H1 (cell line): ENCODE results near the gene RORB. TPM values are rescaled to one million over a fixed set of nuclear protein-coding genes. Genes with fewer than 3 reads are reported as not detected.

Experiments
- CTCF ChIA-PET: fragments of 300-600 bp; sonication (Branson Sonifier 250); formaldehyde crosslinking; loops from one replicate; lab custom pipeline; 2021; ENCODE audit not compliant: partially characterized antibody; lab: Charles Lee
- POLR2A ChIA-PET: fragments of 300-600 bp; sonication (Branson Sonifier 250); formaldehyde crosslinking; loops from one replicate; lab custom pipeline; 2021; ENCODE audit warnings: inconsistent platforms; ENCODE audit not compliant: partially characterized antibody; lab: Charles Lee
- DNase-seq, 2 experiments: peaks; one replicate each; pipeline versions ENCODE4 v3.0.0 to v3.0.0-alpha.2; 2010 to 2022; ENCODE audit warnings: low spot score in 2 of 2, low read depth in 1 of 2, mixed read lengths in 1 of 2
- FAIRE-seq: peaks from 2 replicates; lab custom pipeline; 2011; peaks lifted over from hg19 to GRCh38; lab: Jason Lieb, UNC
- H2AFZ ChIP-seq: 2 replicates; pipeline ENCODE4 v1.8.1; 2012; ENCODE audit warnings: low read length, inconsistent platforms
- H2AK5ac ChIP-seq: 2 replicates; pipeline ENCODE4 v1.6.1; 2013; ENCODE audit warnings: low read depth, low read length
- H2BK120ac ChIP-seq: replicated peaks from 2 replicates; pipeline ENCODE3; 2013; ENCODE audit warnings: low read depth, low read length, inconsistent platforms
- H2BK12ac ChIP-seq: 2 replicates; pipeline ENCODE4 v1.6.1; 2013; ENCODE audit warnings: low read depth, low read length
- H2BK15ac ChIP-seq: 2 replicates; pipeline ENCODE4 v1.6.1; 2013; ENCODE audit warnings: low read length
- H2BK20ac ChIP-seq: 2 replicates; pipeline ENCODE4 v1.6.1; 2013; ENCODE audit warnings: low read length
- H2BK5ac ChIP-seq: 2 replicates; pipeline ENCODE4 v1.6.1; 2013; ENCODE audit warnings: low read depth, low read length
- H3K14ac ChIP-seq: 2 replicates; pipeline ENCODE4 v1.6.1; 2013; ENCODE audit warnings: inconsistent platforms; ENCODE audit not compliant: insufficient read length
- H3K18ac ChIP-seq: 2 replicates; pipeline ENCODE4 v1.6.1; 2013; ENCODE audit warnings: low read length; ENCODE audit errors: extremely low read depth
- H3K23ac ChIP-seq: 2 replicates; pipeline ENCODE4 v1.6.1; 2013; ENCODE audit warnings: inconsistent platforms; ENCODE audit not compliant: insufficient read length
- H3K23me2 ChIP-seq: 2 replicates; pipeline ENCODE4 v1.6.1; 2013; ENCODE audit warnings: low read depth, low read length
- H3K27ac ChIP-seq: 2 replicates; pipeline ENCODE4 v1.6.1; 2011; ENCODE audit warnings: low read depth, low read length, inconsistent platforms
- H3K27me3 ChIP-seq, 4 experiments: replicated peaks in 1 of 4; 1 replicate in 1 of 4; 2 replicates in 3 of 4; pipeline versions ENCODE4 v1.6.1 to v1.8.1; 2011 to 2013; ENCODE audit warnings: low read length in 3 of 4, mild to moderate bottlenecking in 3 of 4, inconsistent platforms in 2 of 4, mixed read lengths in 2 of 4, moderate library complexity in 1 of 4; ENCODE audit not compliant: control insufficient read depth in 3 of 4, insufficient read depth in 3 of 4; ENCODE audit errors: extremely low read depth in 1 of 4
- H3K36me3 ChIP-seq, 4 experiments: 2 replicates each; pipeline versions ENCODE4 v1.6.1 to v1.8.1; 2011 to 2013; ENCODE audit warnings: mild to moderate bottlenecking in 4 of 4, low read length in 3 of 4, moderate library complexity in 2 of 4, control low read depth in 1 of 4, inconsistent platforms in 1 of 4; ENCODE audit not compliant: insufficient read depth in 4 of 4, control insufficient read depth in 2 of 4
- H3K4ac ChIP-seq: replicated peaks from 2 replicates; pipeline ENCODE3; 2013; ENCODE audit warnings: low read length, low read depth, mixed read lengths, inconsistent platforms; ENCODE audit not compliant: insufficient read length
- H3K4me1 ChIP-seq, 4 experiments: replicated peaks in 1 of 4; 1 replicate in 1 of 4; 2 replicates in 3 of 4; pipeline versions ENCODE4 v1.6.1 to v1.8.1; 2011 to 2013; ENCODE audit warnings: low read length in 3 of 4, inconsistent platforms in 2 of 4, mixed read lengths in 1 of 4; ENCODE audit not compliant: insufficient read depth in 4 of 4, control insufficient read depth in 3 of 4
- H3K4me2 ChIP-seq, 2 experiments: 2 replicates each; pipeline versions ENCODE4 v1.6.1 to v1.8.1; 2011 to 2013; ENCODE audit warnings: low read depth in 2 of 2, low read length in 2 of 2, control low read depth in 1 of 2, inconsistent platforms in 1 of 2, mild to moderate bottlenecking in 1 of 2; ENCODE audit not compliant: insufficient read depth in 1 of 2
- H3K4me3 ChIP-seq, 4 experiments: fragments of 200-600, 300-600 bp in 1 of 4; sonication (generic), shearing (Covaris generic), sonication (Bioruptor Twin) in 1 of 4; 2 replicates each; pipeline versions ENCODE4 v1.5.1 to v1.8.1; 2011 to 2016; ENCODE audit warnings: low read length in 4 of 4, low read depth in 3 of 4, control low read depth in 2 of 4, inconsistent platforms in 2 of 4, mild to moderate bottlenecking in 2 of 4, mixed read lengths in 1 of 4, moderate library complexity in 1 of 4; ENCODE audit not compliant: insufficient read depth in 2 of 4; ENCODE audit errors: extremely low read depth in 1 of 4
- H3K56ac ChIP-seq: replicated peaks from 2 replicates; pipeline ENCODE3; 2013; ENCODE audit warnings: low read depth, mild to moderate bottlenecking, mixed read lengths, low read length, inconsistent platforms; ENCODE audit not compliant: insufficient read length
- H3K79me1 ChIP-seq: 2 replicates; pipeline ENCODE4 v1.6.1; 2013; ENCODE audit warnings: low read depth, low read length, control low read depth
- H3K79me2 ChIP-seq, 2 experiments: 2 replicates each; pipeline versions ENCODE4 v1.6.1 to v1.8.1; 2012 to 2013; ENCODE audit warnings: low read length in 2 of 2, mild to moderate bottlenecking in 2 of 2, inconsistent platforms in 1 of 2; ENCODE audit not compliant: insufficient read depth in 2 of 2, control insufficient read depth in 1 of 2
- H3K9ac ChIP-seq, 4 experiments: replicated peaks in 1 of 4; 1 replicate in 1 of 4; 2 replicates in 3 of 4; pipeline versions ENCODE4 v1.6.1 to v1.8.1; 2011 to 2013; ENCODE audit warnings: low read depth in 3 of 4, low read length in 3 of 4, control low read depth in 2 of 4, mild to moderate bottlenecking in 2 of 4, moderate library complexity in 2 of 4, inconsistent platforms in 1 of 4; ENCODE audit errors: extremely low read depth in 1 of 4
- H3K9me3 ChIP-seq, 2 experiments: 2 replicates each; pipeline versions ENCODE4 v1.6.1 to v1.8.1; 2012 to 2013; ENCODE audit warnings: mild to moderate bottlenecking in 2 of 2, moderate library complexity in 2 of 2, control low read depth in 1 of 2, inconsistent platforms in 1 of 2, low read depth in 1 of 2, low read length in 1 of 2, mixed read lengths in 1 of 2; ENCODE audit not compliant: insufficient read depth in 2 of 2
- H4K20me1 ChIP-seq, 2 experiments: replicated peaks in 1 of 2; 2 replicates each; pipeline versions ENCODE3 to v1.8.1; 2011 to 2013; ENCODE audit warnings: inconsistent platforms in 2 of 2, low read length in 2 of 2, mild to moderate bottlenecking in 1 of 2; ENCODE audit not compliant: insufficient read depth in 2 of 2, control insufficient read depth in 1 of 2
- H4K5ac ChIP-seq: 2 replicates; pipeline ENCODE4 v1.6.1; 2013; ENCODE audit warnings: low read length, low read depth, mixed read lengths, inconsistent platforms; ENCODE audit not compliant: insufficient read length
- H4K8ac ChIP-seq: 2 replicates; pipeline ENCODE4 v1.8.0; 2013; ENCODE audit warnings: mild to moderate bottlenecking, moderate library complexity, low read length, inconsistent platforms; ENCODE audit not compliant: insufficient read depth; ENCODE audit errors: extremely low read depth
- H4K91ac ChIP-seq: replicated peaks from 2 replicates; pipeline ENCODE3; 2013; ENCODE audit warnings: low read length, mixed read lengths, inconsistent platforms; ENCODE audit not compliant: insufficient read length
- CTBP2 ChIP-seq: IDR thresholded peaks from 2 replicates; pipeline ENCODE4 v1.7.0; 2011; ENCODE audit warnings: borderline replicate concordance, mild to moderate bottlenecking, moderate library complexity, mixed read lengths, low read length; ENCODE audit not compliant: insufficient read depth, insufficient read length
- WGBS, 2 experiments: shearing (Covaris generic) in 1 of 2; methylation state at CpG; one replicate each; pipeline versions ENCODE4 v1.1.6 to v1.1.7; 2013 to 2015; ENCODE audit warnings: low lambda C conversion rate in 2 of 2, mixed read lengths in 2 of 2, inconsistent platforms in 1 of 2, low coverage in 1 of 2, missing lambda C conversion rate in 1 of 2; ENCODE audit not compliant: insufficient replicate concordance in 2 of 2, insufficient coverage in 1 of 2, insufficient read length in 1 of 2; ENCODE audit errors: extremely low coverage in 1 of 2, missing lambda C conversion rate in 1 of 2; 5-methylcytosine and 5-hydroxymethylcytosine counted together
- polyA plus RNA-seq, 7 experiments: library from polyadenylated mRNA; depleted of rRNA in 3 of 7; stranded (reverse) in 5 of 7; unstranded in 2 of 7; fragments of >200 nt in 5 of 7; fragments of 200-250 nt in 2 of 7; gene quantifications; 1 replicate in 5 of 7; 2 replicates in 1 of 7; 4 replicates in 1 of 7; pipeline versions ENCODE4 v1.2.1 to v1.2.3, GENCODE V29; 2011 to 2013; ENCODE audit warnings: missing spikeins in 2 of 7, mixed read lengths in 2 of 7
- total RNA-seq: library from RNA; stranded (reverse); fragmentation: NEBNext Ultra II Directional; extraction: Animal tissue kit (Norgen Biotek cat#: 25700); gene quantifications from 2 replicates; pipeline ENCODE4 v1.2.1, GENCODE V29; 2021

The RORB gene
- total and polyA plus RNA-seq, 2 of the 8 experiments (the other 6 are each of a cell fraction or from before 2014, with no cell fraction given), result 2.3 to 7.1 TPM

DNA sequence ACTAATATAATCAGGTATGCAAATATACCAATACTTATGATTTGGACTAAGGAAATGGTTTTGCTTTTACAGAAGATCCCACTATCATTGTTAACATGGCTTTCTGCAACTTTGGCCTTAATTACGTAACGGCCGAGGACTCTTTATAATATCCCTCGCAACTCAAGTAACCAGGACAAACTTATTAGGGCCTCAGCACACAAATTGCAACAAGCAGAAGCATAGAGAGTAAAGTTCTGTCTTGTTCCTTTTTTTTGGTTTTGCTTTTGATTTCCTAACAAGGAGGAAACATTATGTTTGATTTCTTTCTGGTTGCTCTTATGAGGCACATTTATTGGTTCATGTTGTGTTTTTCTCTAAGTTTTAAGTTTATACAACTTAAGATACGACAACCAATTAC lies 60.4 kb downstream of the RORB start:
- Histone ChIP-seq H3K56ac (no peak overlapping the region), H3K4me2 (no peak overlapping the region), H2BK20ac (no peak overlapping the region), H2BK12ac (no peak overlapping the region), H3K36me3 (no peaks in the 10 kb centered on the region), H3K27me3 (no peaks in the 10 kb centered on the region), H2BK15ac (no peak overlapping the region), H4K20me1 (no peaks in the 10 kb centered on the region), H2AK5ac (no peak overlapping the region), H3K23ac (no peak overlapping the region), H4K5ac (no peak overlapping the region), H3K9me3 (no peaks in the 10 kb centered on the region), H3K4ac (no peak overlapping the region), H3K9ac (no peak overlapping the region), H3K14ac (no peak overlapping the region), H2AFZ (no peak overlapping the region), H4K91ac (no peak overlapping the region), H2BK5ac (no peak overlapping the region), H3K27ac (no peak overlapping the region), H3K79me2 (no peaks in the 10 kb centered on the region), H3K79me1 (no peaks in the 10 kb centered on the region), H3K4me1 (peaks cover 0 to 3% (median 0%) of the 10 kb centered on the region in 4 experiments; a peak in 1 of 7 replicates), H3K18ac (no peak overlapping the region), H3K23me2 (no peaks in the 10 kb centered on the region), H4K8ac (no peak overlapping the region), H2BK120ac (no peak overlapping the region), H3K4me3 (no peak overlapping the region)
- ChIA-PET POLR2A (no interaction called here), CTCF (interaction anchor here (1.2 kb wide), 2 partner anchors 10 to 26 kb away, joined by 3 read pairs; no protein-coding TSS in a partner anchor)
- WGBS, 2 experiments, result 83% methylated on average over 5 of the region's 5 CpGs; no CpG with 5 or more reads in 1 of the 2 experiments
- DNase-seq (no peak), FAIRE-seq (no peak)
- no peak for TF ChIP-seq CTBP2
